CD14-positive monocyte (primary cell): ENCODE results near the gene ZSCAN29. TPM values are rescaled to one million over a fixed set of nuclear protein-coding genes. Genes with fewer than 3 reads are reported as not detected.

ENCODE experiments used
- DNase-seq, 3 donors: peaks; one replicate each; pipeline ENCODE4 v3.0.0-alpha.2; 2011 to 2022
- H2AFZ ChIP-seq: 2 replicates; pipeline ENCODE4 v1.6.0; 2012; ENCODE audit warnings: mild to moderate bottlenecking, low read depth, low read length, inconsistent platforms; ENCODE audit not compliant: insufficient read depth, poor library complexity, severe bottlenecking
- H3K27ac ChIP-seq, 2 donors: 1 replicate in 1 of 2; 2 replicates in 1 of 2; pipeline ENCODE4 v1.5.1; 2012 to 2013; ENCODE audit warnings: low read length in 2 of 2, control low read depth in 1 of 2, inconsistent platforms in 1 of 2, low read depth in 1 of 2, mild to moderate bottlenecking in 1 of 2
- H3K27me3 ChIP-seq, 2 donors: one replicate each; pipeline versions ENCODE4 v1.6.0 to v1.6.1; 2011 to 2013; ENCODE audit warnings: low read length in 2 of 2; ENCODE audit not compliant: control insufficient read depth in 2 of 2, insufficient read depth in 2 of 2
- H3K36me3 ChIP-seq, 2 donors: replicated peaks in 1 of 2; 1 replicate in 1 of 2; 2 replicates in 1 of 2; pipeline versions ENCODE4 v1.5.1 to v1.6.1; 2012 to 2013; ENCODE audit warnings: low read length in 2 of 2, control low read depth in 1 of 2, inconsistent platforms in 1 of 2, mild to moderate bottlenecking in 1 of 2; ENCODE audit not compliant: insufficient read depth in 2 of 2, control insufficient read depth in 1 of 2
- H3K4me1 ChIP-seq, 2 donors: 1 replicate in 1 of 2; 2 replicates in 1 of 2; pipeline versions ENCODE4 v1.5.1 to v1.6.1; 2012 to 2013; ENCODE audit warnings: low read length in 2 of 2, control low read depth in 1 of 2, inconsistent platforms in 1 of 2, mild to moderate bottlenecking in 1 of 2, moderate library complexity in 1 of 2; ENCODE audit not compliant: insufficient read depth in 2 of 2, control insufficient read depth in 1 of 2
- H3K4me2 ChIP-seq: replicated peaks from 2 replicates; pipeline ENCODE3; 2012; ENCODE audit warnings: low read length, moderate library complexity, mild to moderate bottlenecking; ENCODE audit not compliant: poor library complexity, severe bottlenecking; ENCODE audit errors: extremely low read depth
- H3K4me3 ChIP-seq, 3 experiments: fragments of 200-600 bp in 1 of 3; sonication (generic) in 1 of 3; replicated peaks in 1 of 3; 1 replicate in 2 of 3; 2 replicates in 1 of 3; pipeline ENCODE4 v1.5.1; 2011 to 2013; ENCODE audit warnings: low read length in 3 of 3, mild to moderate bottlenecking in 3 of 3, control low read depth in 2 of 3, low read depth in 2 of 3, inconsistent platforms in 1 of 3, moderate library complexity in 1 of 3
- H3K79me2 ChIP-seq: 2 replicates; pipeline ENCODE4 v1.6.0; 2012; ENCODE audit warnings: mild to moderate bottlenecking, control low read depth, inconsistent platforms, low read length, moderate library complexity; ENCODE audit not compliant: insufficient read depth
- H3K9ac ChIP-seq: 2 replicates; pipeline ENCODE4 v1.6.0; 2017; ENCODE audit warnings: low read length, mild to moderate bottlenecking; ENCODE audit not compliant: insufficient read depth, poor library complexity, severe bottlenecking
- H3K9me3 ChIP-seq, 2 donors: replicated peaks in 1 of 2; 1 replicate in 1 of 2; 2 replicates in 1 of 2; pipeline versions ENCODE4 v1.5.1 to v1.6.1; 2012 to 2013; ENCODE audit warnings: low read length in 2 of 2, control low read depth in 1 of 2; ENCODE audit not compliant: control insufficient read depth in 1 of 2, insufficient read depth in 1 of 2
- H4K20me1 ChIP-seq: 2 replicates; pipeline ENCODE4 v1.6.0; 2012; ENCODE audit warnings: mild to moderate bottlenecking, low read length, control low read depth, moderate library complexity; ENCODE audit not compliant: insufficient read depth
- H3K27ac Mint-ChIP-seq, 7 donors: one replicate each; pipeline ENCODE4 v1.8.0; 2020; ENCODE audit warnings: mild to moderate bottlenecking in 7 of 7, mixed read lengths in 7 of 7, moderate library complexity in 6 of 7, inconsistent platforms in 2 of 7
- H3K27me3 Mint-ChIP-seq, 3 donors: one replicate each; pipeline ENCODE4 v1.8.0; 2021 to 2022; ENCODE audit warnings: low read depth in 3 of 3, mild to moderate bottlenecking in 3 of 3, mixed read lengths in 3 of 3, moderate library complexity in 3 of 3, inconsistent platforms in 1 of 3
- H3K36me3 Mint-ChIP-seq, 2 donors: one replicate each; pipeline ENCODE4 v1.8.0; 2020; ENCODE audit warnings: mixed read lengths in 2 of 2, inconsistent platforms in 1 of 2, mild to moderate bottlenecking in 1 of 2
- H3K4me1 Mint-ChIP-seq: one replicate; pipeline ENCODE4 v1.8.0; 2020; ENCODE audit warnings: mild to moderate bottlenecking, mixed read lengths
- H3K4me3 Mint-ChIP-seq, 2 donors: one replicate each; pipeline ENCODE4 v1.8.0; 2020; ENCODE audit warnings: mild to moderate bottlenecking in 2 of 2, mixed read lengths in 2 of 2, moderate library complexity in 1 of 2
- H3K9me3 Mint-ChIP-seq, 7 donors: one replicate each; pipeline ENCODE4 v1.8.0; 2020 to 2022; ENCODE audit warnings: mixed read lengths in 7 of 7, mild to moderate bottlenecking in 6 of 7, moderate library complexity in 6 of 7, inconsistent platforms in 2 of 7
- CTCF ChIP-seq: fragments of 200-600 bp; IDR thresholded peaks from one replicate; pipeline ENCODE4 v1.8.0; 2022; ENCODE audit warnings: antibody characterized with exemption, mild to moderate bottlenecking
- WGBS: methylation state at CpG from one replicate; pipeline ENCODE4 v1.1.5; 2013; ENCODE audit warnings: missing lambda C conversion rate; ENCODE audit not compliant: insufficient coverage; 5-methylcytosine and 5-hydroxymethylcytosine counted together
- intact Hi-C, 2 donors: fragments of 100-400 bp; cut with micrococcal nuclease; formaldehyde crosslinking; loops; one replicate each; pipeline versions ENCODE4 v1.15.0 to v1.15.1; 2023
- polyA plus RNA-seq, 3 donors: library from polyadenylated mRNA; depleted of rRNA in 1 of 3; unstranded in 2 of 3; stranded (reverse) in 1 of 3; fragments of 300-500 nt in 2 of 3; fragments of >200 nt in 1 of 3; fragmentation: Illumina TruSeq in 2 of 3; gene quantifications; 1 replicate in 2 of 3; 2 replicates in 1 of 3; pipeline ENCODE4 v1.2.3, GENCODE V29; 2012 to 2021

The ZSCAN29 gene
- polyA plus RNA-seq, 3 donors: 2.6 to 7.4 (median 4.3) TPM

DNA sequence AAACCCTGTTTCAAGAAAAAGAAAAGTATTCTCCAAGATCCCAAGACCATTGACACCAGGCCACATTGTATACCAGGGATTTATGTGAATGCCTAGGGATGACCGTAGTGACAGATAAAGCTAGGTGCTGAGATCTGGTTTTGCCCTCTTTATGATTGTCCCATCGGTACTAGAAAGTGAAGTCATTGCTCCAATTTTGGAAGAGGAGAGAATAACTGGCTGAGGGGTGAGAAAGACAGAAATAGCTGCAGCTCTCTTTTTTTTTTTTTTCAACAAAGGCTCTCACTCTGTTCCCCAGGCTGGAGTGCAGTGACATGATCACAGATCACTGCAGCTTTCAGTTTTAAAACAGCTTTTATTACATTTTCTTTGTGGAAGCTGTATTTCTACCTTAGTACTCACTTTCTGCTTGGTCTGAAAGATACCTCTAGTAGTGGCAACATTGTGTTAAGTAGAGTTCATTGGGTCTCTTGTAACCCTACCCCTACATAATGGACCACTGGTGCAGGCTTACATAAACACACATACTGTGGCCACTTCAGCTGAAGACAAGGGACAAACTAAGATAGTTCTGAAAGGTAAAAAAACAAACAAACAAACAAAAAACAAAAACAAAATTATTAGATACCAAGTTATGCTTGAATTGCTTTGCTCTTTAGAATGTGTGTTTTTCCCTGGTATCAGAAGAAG, 18.0 kb downstream of the ZSCAN29 start:
- no peak overlapping the region for H3K4me3 Mint-ChIP-seq
- no peak overlapping the region for H3K27ac ChIP-seq

DNA sequence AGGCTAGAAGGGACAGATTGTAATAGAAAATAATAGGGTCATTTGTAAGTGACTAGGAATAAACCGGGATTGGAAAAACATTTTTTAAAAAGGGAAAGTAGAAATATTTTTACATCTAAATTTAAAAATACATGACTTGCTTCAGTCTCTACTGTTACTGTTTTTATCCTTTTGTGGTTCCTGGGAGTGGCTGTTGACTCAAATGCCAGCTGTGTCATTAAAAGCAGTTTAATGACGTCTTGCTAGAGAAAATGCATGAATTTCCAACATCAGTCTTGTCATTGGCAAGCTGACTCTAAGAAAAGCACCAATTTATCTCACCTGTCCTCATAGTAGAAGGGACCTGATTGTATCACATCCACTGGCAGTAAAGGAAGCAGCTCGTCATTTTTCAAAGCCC, 23.7 kb downstream of the ZSCAN29 start:
- peaks cover 18 to 22% of the 10 kb centered on the region in 2 donors for H3K36me3 Mint-ChIP-seq
- H3K79me2 ChIP-seq: no peaks in the 10 kb centered on the region
- intact Hi-C loops: no loop called here
- no peak overlapping the region for H3K4me3 Mint-ChIP-seq
- no peak for TF ChIP-seq CTCF
- H3K4me1 Mint-ChIP-seq: no peaks in the 10 kb centered on the region
- H4K20me1 ChIP-seq: no peaks in the 10 kb centered on the region
- no peak overlapping the region for H3K27ac ChIP-seq
- H3K4me3 ChIP-seq: no peak overlapping the region
- no peaks in the 10 kb centered on the region for H3K27me3 ChIP-seq
- peaks cover 0 to 1% (median 0%) of the 10 kb centered on the region in 3 donors for H3K27me3 Mint-ChIP-seq
- peaks cover 8 to 28% of the 10 kb centered on the region in 2 donors for H3K36me3 ChIP-seq
- no peak overlapping the region for H3K4me2 ChIP-seq
- no peaks in the 10 kb centered on the region for H3K4me1 ChIP-seq
- H3K27ac Mint-ChIP-seq: no peak overlapping the region
- H2AFZ ChIP-seq: no peak overlapping the region
- no peak overlapping the region for H3K9ac ChIP-seq
- no peak for DNase-seq
- 88% methylated on average over 1 of the region's 3 CpGs for WGBS
- H3K9me3 ChIP-seq: no peaks in the 10 kb centered on the region
- H3K9me3 Mint-ChIP-seq: no peaks in the 10 kb centered on the region

More for the DNA sequence above, 18.0 kb downstream of the ZSCAN29 start:
- H3K27me3 ChIP-seq: no peaks in the 10 kb centered on the region
- no peaks in the 10 kb centered on the region for H3K79me2 ChIP-seq
- no peak overlapping the region for H3K27ac Mint-ChIP-seq
- H2AFZ ChIP-seq: no peak overlapping the region
- no peaks in the 10 kb centered on the region for H3K27me3 Mint-ChIP-seq
- peaks cover 6% of the 10 kb centered on the region for H3K4me1 Mint-ChIP-seq
- no peak for TF ChIP-seq CTCF
- no peak overlapping the region for H3K9ac ChIP-seq
- peaks cover 19 to 24% of the 10 kb centered on the region in 2 donors for H3K36me3 Mint-ChIP-seq
- peaks cover 0 to 6% (median 0%) of the 10 kb centered on the region in 7 donors for H3K9me3 Mint-ChIP-seq
- H3K4me1 ChIP-seq: no peaks in the 10 kb centered on the region
- H4K20me1 ChIP-seq: no peaks in the 10 kb centered on the region
- no peaks in the 10 kb centered on the region for H3K9me3 ChIP-seq
- no peak overlapping the region for H3K4me3 ChIP-seq
- H3K36me3 ChIP-seq: peaks cover 8 to 28% of the 10 kb centered on the region in 2 donors
- DNase-seq: no peak
- WGBS: 93% methylated on average over 2 of the region's 2 CpGs
- H3K4me2 ChIP-seq: no peak overlapping the region
- intact Hi-C loops: no loop called here
